ENCODE results near the gene SRPK2.

DNA sequence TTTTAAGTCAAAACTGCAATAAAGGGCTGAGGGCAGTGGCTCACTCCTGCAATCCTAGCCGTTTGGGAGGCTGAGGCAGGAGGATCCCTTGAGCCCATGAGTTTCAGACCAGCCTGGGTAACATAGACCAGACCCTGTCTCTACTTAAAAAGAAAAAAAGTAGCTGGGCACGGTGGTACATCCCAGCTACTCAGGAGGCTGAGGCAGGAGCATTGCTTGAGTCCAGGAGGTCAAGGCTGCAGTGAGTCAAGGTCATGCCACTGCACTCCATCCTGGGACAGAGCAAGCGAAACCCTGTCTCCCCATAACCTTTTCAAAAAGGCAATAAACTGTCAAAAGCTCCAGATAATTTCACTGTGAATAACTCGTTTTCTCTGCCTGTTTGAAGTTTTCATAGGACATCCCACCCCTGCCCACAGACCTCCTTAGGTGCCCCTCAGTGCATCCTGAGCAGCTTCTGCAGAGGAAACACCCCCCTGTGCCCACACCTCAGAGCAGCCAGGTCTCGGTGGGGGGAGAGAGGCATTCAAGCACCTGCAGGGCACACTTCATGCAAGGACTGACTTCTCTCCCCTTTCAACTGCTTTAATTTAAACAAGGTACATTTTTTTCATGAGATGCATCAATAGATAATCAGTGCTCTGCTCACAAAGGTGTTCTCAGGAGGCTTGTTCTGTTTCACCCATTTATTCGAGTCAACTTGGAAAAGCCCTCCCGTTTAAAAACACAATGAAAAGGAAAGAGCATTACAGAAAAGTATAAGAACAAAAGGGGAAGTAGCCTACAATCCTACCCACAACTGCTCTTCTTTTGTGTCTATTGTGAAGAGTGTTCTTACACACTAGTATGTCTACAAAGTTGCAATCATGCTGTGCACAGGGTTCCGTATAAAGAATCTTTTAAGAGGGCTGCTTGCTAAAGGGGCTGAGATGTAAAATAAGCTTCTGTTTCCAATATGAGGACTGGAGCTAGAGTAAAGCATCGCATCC is 269.8 kb downstream of the SRPK2 start:
- no peak for TF ChIP-seq NR2C2 (CRISPR knock-in tag; IDR thresholded peaks at IDR 0.05)
- TF ChIP-seq, protein P1, sequence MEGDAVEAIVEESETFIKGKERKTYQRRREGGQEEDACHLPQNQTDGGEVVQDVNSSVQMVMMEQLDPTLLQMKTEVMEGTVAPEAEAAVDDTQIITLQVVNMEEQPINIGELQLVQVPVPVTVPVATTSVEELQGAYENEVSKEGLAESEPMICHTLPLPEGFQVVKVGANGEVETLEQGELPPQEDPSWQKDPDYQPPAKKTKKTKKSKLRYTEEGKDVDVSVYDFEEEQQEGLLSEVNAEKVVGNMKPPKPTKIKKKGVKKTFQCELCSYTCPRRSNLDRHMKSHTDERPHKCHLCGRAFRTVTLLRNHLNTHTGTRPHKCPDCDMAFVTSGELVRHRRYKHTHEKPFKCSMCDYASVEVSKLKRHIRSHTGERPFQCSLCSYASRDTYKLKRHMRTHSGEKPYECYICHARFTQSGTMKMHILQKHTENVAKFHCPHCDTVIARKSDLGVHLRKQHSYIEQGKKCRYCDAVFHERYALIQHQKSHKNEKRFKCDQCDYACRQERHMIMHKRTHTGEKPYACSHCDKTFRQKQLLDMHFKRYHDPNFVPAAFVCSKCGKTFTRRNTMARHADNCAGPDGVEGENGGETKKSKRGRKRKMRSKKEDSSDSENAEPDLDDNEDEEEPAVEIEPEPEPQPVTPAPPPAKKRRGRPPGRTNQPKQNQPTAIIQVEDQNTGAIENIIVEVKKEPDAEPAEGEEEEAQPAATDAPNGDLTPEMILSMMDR (IDR thresholded peaks at IDR 0.05) = no peak
- TF ChIP-seq, protein P2, sequence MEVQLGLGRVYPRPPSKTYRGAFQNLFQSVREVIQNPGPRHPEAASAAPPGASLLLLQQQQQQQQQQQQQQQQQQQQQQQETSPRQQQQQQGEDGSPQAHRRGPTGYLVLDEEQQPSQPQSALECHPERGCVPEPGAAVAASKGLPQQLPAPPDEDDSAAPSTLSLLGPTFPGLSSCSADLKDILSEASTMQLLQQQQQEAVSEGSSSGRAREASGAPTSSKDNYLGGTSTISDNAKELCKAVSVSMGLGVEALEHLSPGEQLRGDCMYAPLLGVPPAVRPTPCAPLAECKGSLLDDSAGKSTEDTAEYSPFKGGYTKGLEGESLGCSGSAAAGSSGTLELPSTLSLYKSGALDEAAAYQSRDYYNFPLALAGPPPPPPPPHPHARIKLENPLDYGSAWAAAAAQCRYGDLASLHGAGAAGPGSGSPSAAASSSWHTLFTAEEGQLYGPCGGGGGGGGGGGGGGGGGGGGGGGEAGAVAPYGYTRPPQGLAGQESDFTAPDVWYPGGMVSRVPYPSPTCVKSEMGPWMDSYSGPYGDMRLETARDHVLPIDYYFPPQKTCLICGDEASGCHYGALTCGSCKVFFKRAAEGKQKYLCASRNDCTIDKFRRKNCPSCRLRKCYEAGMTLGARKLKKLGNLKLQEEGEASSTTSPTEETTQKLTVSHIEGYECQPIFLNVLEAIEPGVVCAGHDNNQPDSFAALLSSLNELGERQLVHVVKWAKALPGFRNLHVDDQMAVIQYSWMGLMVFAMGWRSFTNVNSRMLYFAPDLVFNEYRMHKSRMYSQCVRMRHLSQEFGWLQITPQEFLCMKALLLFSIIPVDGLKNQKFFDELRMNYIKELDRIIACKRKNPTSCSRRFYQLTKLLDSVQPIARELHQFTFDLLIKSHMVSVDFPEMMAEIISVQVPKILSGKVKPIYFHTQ (CRISPR knock-in tag; IDR thresholded peaks at IDR 0.05) = no peak
- TF ChIP-seq, protein P3, sequence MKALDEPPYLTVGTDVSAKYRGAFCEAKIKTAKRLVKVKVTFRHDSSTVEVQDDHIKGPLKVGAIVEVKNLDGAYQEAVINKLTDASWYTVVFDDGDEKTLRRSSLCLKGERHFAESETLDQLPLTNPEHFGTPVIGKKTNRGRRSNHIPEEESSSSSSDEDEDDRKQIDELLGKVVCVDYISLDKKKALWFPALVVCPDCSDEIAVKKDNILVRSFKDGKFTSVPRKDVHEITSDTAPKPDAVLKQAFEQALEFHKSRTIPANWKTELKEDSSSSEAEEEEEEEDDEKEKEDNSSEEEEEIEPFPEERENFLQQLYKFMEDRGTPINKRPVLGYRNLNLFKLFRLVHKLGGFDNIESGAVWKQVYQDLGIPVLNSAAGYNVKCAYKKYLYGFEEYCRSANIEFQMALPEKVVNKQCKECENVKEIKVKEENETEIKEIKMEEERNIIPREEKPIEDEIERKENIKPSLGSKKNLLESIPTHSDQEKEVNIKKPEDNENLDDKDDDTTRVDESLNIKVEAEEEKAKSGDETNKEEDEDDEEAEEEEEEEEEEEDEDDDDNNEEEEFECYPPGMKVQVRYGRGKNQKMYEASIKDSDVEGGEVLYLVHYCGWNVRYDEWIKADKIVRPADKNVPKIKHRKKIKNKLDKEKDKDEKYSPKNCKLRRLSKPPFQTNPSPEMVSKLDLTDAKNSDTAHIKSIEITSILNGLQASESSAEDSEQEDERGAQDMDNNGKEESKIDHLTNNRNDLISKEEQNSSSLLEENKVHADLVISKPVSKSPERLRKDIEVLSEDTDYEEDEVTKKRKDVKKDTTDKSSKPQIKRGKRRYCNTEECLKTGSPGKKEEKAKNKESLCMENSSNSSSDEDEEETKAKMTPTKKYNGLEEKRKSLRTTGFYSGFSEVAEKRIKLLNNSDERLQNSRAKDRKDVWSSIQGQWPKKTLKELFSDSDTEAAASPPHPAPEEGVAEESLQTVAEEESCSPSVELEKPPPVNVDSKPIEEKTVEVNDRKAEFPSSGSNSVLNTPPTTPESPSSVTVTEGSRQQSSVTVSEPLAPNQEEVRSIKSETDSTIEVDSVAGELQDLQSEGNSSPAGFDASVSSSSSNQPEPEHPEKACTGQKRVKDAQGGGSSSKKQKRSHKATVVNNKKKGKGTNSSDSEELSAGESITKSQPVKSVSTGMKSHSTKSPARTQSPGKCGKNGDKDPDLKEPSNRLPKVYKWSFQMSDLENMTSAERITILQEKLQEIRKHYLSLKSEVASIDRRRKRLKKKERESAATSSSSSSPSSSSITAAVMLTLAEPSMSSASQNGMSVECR (CRISPR knock-in tag; IDR thresholded peaks at IDR 0.05; ENCODE audit: borderline replicate concordance) = no peak
